Thyroid gland (tissue), 4 donors: ENCODE measurements around the gene GGA3.

Source experiments
- POLR2A ChIP-seq, 2 donors: fragments of 450-650 bp; IDR thresholded peaks; one replicate each; pipeline ENCODE4 v1.6.1; 2017; ENCODE audit warnings: antibody characterized with exemption in 2 of 2, mild to moderate bottlenecking in 2 of 2, moderate library complexity in 1 of 2
- TF ChIP-seq, protein P1 (sequence below), 6 experiments: fragments of 200-600 bp in 3 of 6; fragments of 450-650 bp in 3 of 6; sonication (generic) in 3 of 6; IDR thresholded peaks; one replicate each; pipeline ENCODE4 v1.5.1; 2016 to 2019; ENCODE audit warnings: antibody characterized with exemption in 6 of 6, mild to moderate bottlenecking in 2 of 6, inconsistent platforms in 1 of 6, moderate library complexity in 1 of 6

DNA sequence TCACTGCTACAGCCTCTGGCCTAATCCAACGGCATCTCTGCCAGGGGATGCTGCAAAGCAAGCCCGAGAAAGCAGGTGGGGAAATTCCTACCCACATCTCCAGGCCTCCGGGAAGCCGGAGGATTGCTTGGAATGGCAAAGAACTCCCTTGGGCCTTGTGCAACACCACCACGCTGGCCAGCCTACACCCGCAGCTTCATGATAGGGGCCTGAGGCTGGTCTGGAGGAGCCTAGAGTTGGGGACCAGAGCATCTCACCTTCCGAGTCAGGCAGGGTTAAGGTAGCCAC, 20.3 kb downstream of the GGA3 start:
- TF ChIP-seq, protein P1, sequence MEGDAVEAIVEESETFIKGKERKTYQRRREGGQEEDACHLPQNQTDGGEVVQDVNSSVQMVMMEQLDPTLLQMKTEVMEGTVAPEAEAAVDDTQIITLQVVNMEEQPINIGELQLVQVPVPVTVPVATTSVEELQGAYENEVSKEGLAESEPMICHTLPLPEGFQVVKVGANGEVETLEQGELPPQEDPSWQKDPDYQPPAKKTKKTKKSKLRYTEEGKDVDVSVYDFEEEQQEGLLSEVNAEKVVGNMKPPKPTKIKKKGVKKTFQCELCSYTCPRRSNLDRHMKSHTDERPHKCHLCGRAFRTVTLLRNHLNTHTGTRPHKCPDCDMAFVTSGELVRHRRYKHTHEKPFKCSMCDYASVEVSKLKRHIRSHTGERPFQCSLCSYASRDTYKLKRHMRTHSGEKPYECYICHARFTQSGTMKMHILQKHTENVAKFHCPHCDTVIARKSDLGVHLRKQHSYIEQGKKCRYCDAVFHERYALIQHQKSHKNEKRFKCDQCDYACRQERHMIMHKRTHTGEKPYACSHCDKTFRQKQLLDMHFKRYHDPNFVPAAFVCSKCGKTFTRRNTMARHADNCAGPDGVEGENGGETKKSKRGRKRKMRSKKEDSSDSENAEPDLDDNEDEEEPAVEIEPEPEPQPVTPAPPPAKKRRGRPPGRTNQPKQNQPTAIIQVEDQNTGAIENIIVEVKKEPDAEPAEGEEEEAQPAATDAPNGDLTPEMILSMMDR (IDR thresholded peaks at IDR 0.05) = no peak
- TF ChIP-seq POLR2A (IDR thresholded peaks at IDR 0.05) = no peak
